Keratinocyte (primary cell): Measurements from ENCODE around the gene TSPAN16. TPM values are rescaled to one million over a fixed set of nuclear protein-coding genes. Genes with fewer than 3 reads are reported as not detected.

Source experiments
- DNase-seq: peaks from one replicate; pipeline ENCODE4 v3.0.0-alpha.2; 2011; ENCODE audit warnings: low read depth, missing footprints, low spot score
- FAIRE-seq: peaks from 2 replicates; lab custom pipeline; 2011; peaks lifted over from hg19 to GRCh38; lab: Jason Lieb, UNC
- H2AFZ ChIP-seq: 2 replicates; pipeline ENCODE4 v1.6.0; 2012; ENCODE audit warnings: low read length, control low read depth, inconsistent platforms; ENCODE audit not compliant: control insufficient read depth
- H3K27ac ChIP-seq: 2 replicates; pipeline ENCODE4 v1.5.1; 2011; ENCODE audit warnings: low read length; ENCODE audit not compliant: control insufficient read depth, insufficient read depth
- H3K27me3 ChIP-seq: 3 replicates; pipeline ENCODE4 v1.6.0; 2011; ENCODE audit warnings: low read length; ENCODE audit not compliant: control insufficient read depth, insufficient read depth; ENCODE audit errors: extremely low read depth
- H3K36me3 ChIP-seq, 2 experiments: 2 replicates in 1 of 2; 3 replicates in 1 of 2; pipeline ENCODE4 v1.5.1; 2011; ENCODE audit warnings: low read length in 2 of 2, mild to moderate bottlenecking in 1 of 2; ENCODE audit not compliant: control insufficient read depth in 2 of 2, insufficient read depth in 2 of 2; ENCODE audit errors: extremely low read depth in 1 of 2
- H3K4me1 ChIP-seq: 3 replicates; pipeline ENCODE4 v1.5.1; 2011; ENCODE audit warnings: low read length; ENCODE audit not compliant: control insufficient read depth, insufficient read depth; ENCODE audit errors: extremely low read depth
- H3K4me2 ChIP-seq: 3 replicates; pipeline ENCODE4 v1.6.0; 2011; ENCODE audit warnings: low read depth, low read length; ENCODE audit not compliant: control insufficient read depth, insufficient read depth; ENCODE audit errors: extremely low read depth
- H3K4me3 ChIP-seq, 3 experiments: fragments of 200-600 bp in 1 of 3; sonication (generic) in 1 of 3; 2 replicates in 2 of 3; 3 replicates in 1 of 3; pipeline ENCODE4 v1.5.1; 2011 to 2016; ENCODE audit warnings: low read length in 3 of 3, mild to moderate bottlenecking in 3 of 3, control low read depth in 2 of 3, inconsistent platforms in 1 of 3, low read depth in 1 of 3, mixed read lengths in 1 of 3, mixed run types in 1 of 3, moderate library complexity in 1 of 3; ENCODE audit not compliant: control insufficient read depth in 2 of 3, insufficient read depth in 2 of 3; ENCODE audit errors: extremely low read depth in 1 of 3
- H3K79me2 ChIP-seq: 2 replicates; pipeline ENCODE4 v1.6.0; 2012; ENCODE audit warnings: low read length; ENCODE audit not compliant: control insufficient read depth, insufficient read depth
- H3K9ac ChIP-seq: 3 replicates; pipeline ENCODE4 v1.6.0; 2011; ENCODE audit warnings: low read length; ENCODE audit not compliant: control insufficient read depth, insufficient read depth; ENCODE audit errors: extremely low read depth
- H3K9me1 ChIP-seq: 3 replicates; pipeline ENCODE4 v1.6.0; 2011; ENCODE audit warnings: low read length; ENCODE audit not compliant: control insufficient read depth, insufficient read depth; ENCODE audit errors: extremely low read depth
- H3K9me3 ChIP-seq: 2 replicates; pipeline ENCODE4 v1.5.1; 2012; ENCODE audit warnings: low read depth, low read length; ENCODE audit not compliant: control insufficient read depth
- H4K20me1 ChIP-seq: 3 replicates; pipeline ENCODE4 v1.6.0; 2011; ENCODE audit warnings: low read length; ENCODE audit not compliant: control insufficient read depth, insufficient read depth; ENCODE audit errors: extremely low read depth
- EZH2 ChIP-seq: IDR thresholded peaks from one replicate; pipeline ENCODE4 v1.6.1; 2012; ENCODE audit warnings: inconsistent platforms, mild to moderate bottlenecking, low read length, moderate library complexity
- dilution Hi-C: fragments of 300-500 bp; cut with MboI; formaldehyde crosslinking; loops from one replicate; pipeline ENCODE4 v1.7.0; 2020; ENCODE audit warnings: low sequenced_read_pairs; ENCODE audit not compliant: extremely low pct_ligation_motif_present
- polyA plus RNA-seq, 5 experiments: library from polyadenylated mRNA; depleted of rRNA in 3 of 5; stranded (reverse) in 3 of 5; stranded (forward) in 1 of 5; unstranded in 1 of 5; fragments of >200 nt; gene quantifications; 1 replicate in 1 of 5; 2 replicates in 3 of 5; 3 replicates in 1 of 5; pipeline versions ENCODE4 v1.2.1 to v1.2.3, GENCODE V29; 2011 to 2012; ENCODE audit warnings: missing spikeins in 2 of 5, low read depth in 1 of 5, low replicate concordance in 1 of 5
- TF ChIP-seq, protein P1 (sequence below), 3 experiments: IDR thresholded peaks in 1 of 3; conservative IDR thresholded peaks in 1 of 3; optimal IDR thresholded peaks in 1 of 3; 2 replicates in 2 of 3; 3 replicates in 1 of 3; pipeline versions ENCODE3 to v1.5.1; 2011; ENCODE audit warnings: low read length in 3 of 3, mild to moderate bottlenecking in 3 of 3, moderate library complexity in 2 of 3, control low read depth in 1 of 3, inconsistent platforms in 1 of 3; ENCODE audit not compliant: insufficient read depth in 2 of 3; ENCODE audit errors: extremely low read depth in 1 of 3

The TSPAN16 gene
- polyA plus RNA-seq, 1 donor (not counting 4 experiments of a cell fraction or from before 2014, with no cell fraction given) = not detected

DNA sequence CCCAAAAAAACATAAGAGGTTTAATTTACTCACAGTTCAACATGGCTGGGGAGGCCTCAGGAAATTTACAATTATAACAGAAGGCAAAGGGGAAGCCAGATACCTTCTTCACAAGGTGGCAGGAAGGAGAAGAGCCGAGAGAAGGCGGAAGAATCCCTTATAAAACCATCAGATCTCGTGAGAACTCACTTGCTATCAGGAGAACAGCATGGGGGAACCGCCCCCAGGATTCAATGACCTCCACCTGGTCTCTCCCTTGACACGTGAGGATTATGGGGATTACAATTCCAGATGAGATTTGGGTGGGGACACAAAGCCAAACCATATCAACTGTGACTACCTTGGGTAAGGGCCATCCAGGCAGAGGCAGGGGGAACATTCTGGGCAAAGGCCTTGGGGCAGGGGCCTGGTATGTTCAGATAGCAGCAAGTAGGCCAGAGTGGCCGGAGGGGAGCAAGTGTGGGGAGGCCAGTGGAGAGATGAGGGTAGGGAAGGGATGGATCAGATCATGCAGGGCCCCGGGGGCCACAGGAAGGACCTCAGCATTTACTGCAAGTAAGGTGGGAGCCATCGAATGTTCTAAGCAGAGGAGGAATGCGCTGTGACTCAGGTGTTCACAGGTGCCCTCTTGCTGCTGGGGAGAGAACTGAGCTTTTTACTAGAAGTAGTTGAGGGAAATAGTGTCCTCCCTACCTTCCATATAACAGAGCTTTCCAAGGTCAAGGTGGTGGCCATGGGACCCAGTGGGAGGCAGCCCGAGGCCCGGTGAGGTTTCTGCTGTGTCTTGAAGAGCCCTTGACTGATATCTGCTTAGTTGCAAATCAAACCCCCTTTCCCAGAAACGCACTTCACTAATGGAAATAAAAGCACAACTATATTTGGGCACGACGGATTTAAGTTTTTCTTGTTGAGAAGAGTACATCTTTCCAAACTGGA lies 25.5 kb downstream of the TSPAN16 start:
- FAIRE-seq (no peak), DNase-seq (no peak)
- Histone ChIP-seq H3K36me3 (peaks cover 1 to 8% of the 10 kb centered on the region in 2 experiments), H4K20me1 (no peaks in the 10 kb centered on the region), H3K9me1 (peaks cover 5% of the 10 kb centered on the region), H3K4me2 (no peak overlapping the region), H3K4me3 (no peak overlapping the region), H2AFZ (no peak overlapping the region), H3K27ac (no peak overlapping the region), H3K79me2 (no peaks in the 10 kb centered on the region), H3K4me1 (peaks cover 24% of the 10 kb centered on the region), H3K9ac (no peak overlapping the region), H3K27me3 (no peaks in the 10 kb centered on the region), H3K9me3 (no peaks in the 10 kb centered on the region)
- TF ChIP-seq, protein P1, sequence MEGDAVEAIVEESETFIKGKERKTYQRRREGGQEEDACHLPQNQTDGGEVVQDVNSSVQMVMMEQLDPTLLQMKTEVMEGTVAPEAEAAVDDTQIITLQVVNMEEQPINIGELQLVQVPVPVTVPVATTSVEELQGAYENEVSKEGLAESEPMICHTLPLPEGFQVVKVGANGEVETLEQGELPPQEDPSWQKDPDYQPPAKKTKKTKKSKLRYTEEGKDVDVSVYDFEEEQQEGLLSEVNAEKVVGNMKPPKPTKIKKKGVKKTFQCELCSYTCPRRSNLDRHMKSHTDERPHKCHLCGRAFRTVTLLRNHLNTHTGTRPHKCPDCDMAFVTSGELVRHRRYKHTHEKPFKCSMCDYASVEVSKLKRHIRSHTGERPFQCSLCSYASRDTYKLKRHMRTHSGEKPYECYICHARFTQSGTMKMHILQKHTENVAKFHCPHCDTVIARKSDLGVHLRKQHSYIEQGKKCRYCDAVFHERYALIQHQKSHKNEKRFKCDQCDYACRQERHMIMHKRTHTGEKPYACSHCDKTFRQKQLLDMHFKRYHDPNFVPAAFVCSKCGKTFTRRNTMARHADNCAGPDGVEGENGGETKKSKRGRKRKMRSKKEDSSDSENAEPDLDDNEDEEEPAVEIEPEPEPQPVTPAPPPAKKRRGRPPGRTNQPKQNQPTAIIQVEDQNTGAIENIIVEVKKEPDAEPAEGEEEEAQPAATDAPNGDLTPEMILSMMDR (optimal IDR thresholded peaks at IDR 0.05 in 1 of 3, IDR thresholded peaks at IDR 0.05 in 1 of 3, conservative IDR thresholded peaks at IDR 0.05 in 1 of 3; ENCODE audit: extremely low read depth in 1 of 3, insufficient read depth in 2 of 3, low read length in 3 of 3) = peak; percentile 44 to 52 (median 52)
- TF ChIP-seq EZH2 = no peak
- dilution Hi-C loops = no loop called here

DNA sequence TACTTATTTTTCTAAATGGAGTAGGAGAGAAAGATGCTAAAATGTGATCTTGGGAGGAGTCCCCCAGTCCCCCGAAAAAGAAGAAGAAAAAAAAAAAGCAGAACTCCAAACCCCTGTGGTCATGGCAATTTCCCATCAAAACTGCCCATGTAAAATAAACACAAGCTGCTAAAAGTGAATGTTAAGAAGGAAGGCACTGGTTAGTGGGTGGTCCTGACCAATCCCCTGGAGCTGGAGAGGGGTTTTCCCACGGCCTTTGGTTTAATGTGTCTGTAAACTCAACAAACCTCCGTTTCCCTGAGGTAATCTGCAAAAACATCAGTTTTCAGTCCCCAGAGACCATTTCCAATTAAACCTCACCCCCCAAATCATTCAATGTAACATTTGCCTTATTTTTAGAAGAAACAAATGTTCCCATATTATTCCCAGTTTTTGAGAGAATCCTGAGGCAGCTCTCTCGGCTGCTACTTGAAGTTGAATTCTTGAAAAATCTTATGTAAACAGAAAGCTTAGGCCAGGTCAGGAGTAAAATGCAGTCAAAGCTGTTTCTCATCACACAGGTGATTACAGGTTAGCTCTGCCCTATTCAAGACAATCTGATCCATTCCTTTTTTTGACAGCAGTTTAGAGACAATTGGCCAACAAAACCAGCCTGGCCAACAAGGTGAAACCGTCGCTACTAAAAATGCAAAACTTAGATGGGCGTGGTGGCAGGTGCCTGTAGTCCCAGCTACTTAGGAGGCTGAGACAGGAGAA lies 26.5 kb downstream of the TSPAN16 start:
- FAIRE-seq (no peak), DNase-seq (no peak)
- H3K9me3 ChIP-seq = no peaks in the 10 kb centered on the region
- dilution Hi-C loops = no loop called here
- no peaks in the 10 kb centered on the region for H3K79me2 ChIP-seq
- H3K9ac ChIP-seq = no peak overlapping the region
- H3K36me3 ChIP-seq = peaks cover 1 to 15% of the 10 kb centered on the region in 2 experiments
- H3K9me1 ChIP-seq = peaks cover 5% of the 10 kb centered on the region
- no peaks in the 10 kb centered on the region for H3K27me3 ChIP-seq
- no peak overlapping the region for H2AFZ ChIP-seq
- H3K4me2 ChIP-seq = no peak overlapping the region
- no peak overlapping the region for H3K4me3 ChIP-seq
- H3K27ac ChIP-seq = no peak overlapping the region
- H3K4me1 ChIP-seq = peaks cover 24% of the 10 kb centered on the region
- no peak for TF ChIP-seq EZH2
- TF ChIP-seq, protein P1 (optimal IDR thresholded peaks at IDR 0.05 in 1 of 3, IDR thresholded peaks at IDR 0.05 in 1 of 3, conservative IDR thresholded peaks at IDR 0.05 in 1 of 3; ENCODE audit: extremely low read depth in 1 of 3, insufficient read depth in 2 of 3, low read length in 3 of 3) = no peak
- no peaks in the 10 kb centered on the region for H4K20me1 ChIP-seq
